KMS-11 (cell line): ENCODE results near the gene CCDC159.

ENCODE experiments used
- H2AFZ ChIP-seq: fragments of 200-600 bp; sonication (generic); 2 replicates; pipeline ENCODE4 v1.6.1; 2016; ENCODE audit warnings: antibody characterized with exemption, mixed run types, low read depth
- H3K27ac ChIP-seq: fragments of 200-600 bp; sonication (generic); 2 replicates; pipeline ENCODE4 v1.6.1; 2016; ENCODE audit warnings: mild to moderate bottlenecking, mixed run types
- H3K27me3 ChIP-seq: fragments of 200-600 bp; sonication (generic); 2 replicates; pipeline ENCODE4 v1.6.1; 2017; ENCODE audit warnings: mild to moderate bottlenecking, low read depth, mixed run types, moderate library complexity; ENCODE audit not compliant: insufficient read depth
- H3K36me3 ChIP-seq: fragments of 200-600 bp; sonication (generic); 2 replicates; pipeline ENCODE4 v1.6.1; 2017; ENCODE audit warnings: mild to moderate bottlenecking, mixed run types; ENCODE audit not compliant: insufficient read depth
- H3K4me1 ChIP-seq: fragments of 200-600 bp; sonication (generic); 2 replicates; pipeline ENCODE4 v1.6.1; 2016; ENCODE audit warnings: mild to moderate bottlenecking, low read depth, mixed run types; ENCODE audit not compliant: poor library complexity, severe bottlenecking
- H3K4me2 ChIP-seq: fragments of 200-600 bp; sonication (generic); 2 replicates; pipeline ENCODE4 v1.7.0; 2016; ENCODE audit warnings: mild to moderate bottlenecking, mixed run types
- H3K4me3 ChIP-seq: fragments of 200-600 bp; sonication (generic); IDR thresholded peaks from 2 replicates; pipeline ENCODE4 v1.6.1; 2017; ENCODE audit warnings: low read depth, low read length, mixed read lengths; ENCODE audit not compliant: insufficient read depth
- H3K79me2 ChIP-seq: fragments of 200-600 bp; sonication (generic); 2 replicates; pipeline ENCODE4 v1.6.1; 2016; ENCODE audit warnings: low read depth, mixed run types; ENCODE audit not compliant: insufficient read depth
- H3K9ac ChIP-seq: fragments of 200-600 bp; sonication (generic); 2 replicates; pipeline ENCODE4 v1.6.1; 2016; ENCODE audit warnings: mild to moderate bottlenecking, mixed run types
- H4K20me1 ChIP-seq: fragments of 200-600 bp; sonication (generic); 2 replicates; pipeline ENCODE4 v1.6.1; 2016; ENCODE audit warnings: mild to moderate bottlenecking, mixed run types; ENCODE audit not compliant: insufficient read depth
- TF ChIP-seq, protein P1 (sequence below): fragments of 200-600 bp; sonication (generic); conservative IDR thresholded peaks from 2 replicates; pipeline ENCODE4 v1.6.1; 2017; ENCODE audit warnings: low read depth, mild to moderate bottlenecking, antibody characterized with exemption, low read length, moderate library complexity, mixed read lengths

CCDC159 gene

GRCh38 chr19:11364935-11365334 lies 18.6 kb downstream of the CCDC159 start:
- Histone ChIP-seq H3K4me3 (no peak overlapping the region), H3K27me3 (no peaks in the 10 kb centered on the region), H3K4me2 (no peak overlapping the region), H2AFZ (no peak overlapping the region), H3K4me1 (no peaks in the 10 kb centered on the region), H4K20me1 (no peaks in the 10 kb centered on the region), H3K79me2 (no peaks in the 10 kb centered on the region), H3K9ac (no peak overlapping the region), H3K27ac (no peak overlapping the region), H3K36me3 (no peaks in the 10 kb centered on the region)
- TF ChIP-seq, protein P1, sequence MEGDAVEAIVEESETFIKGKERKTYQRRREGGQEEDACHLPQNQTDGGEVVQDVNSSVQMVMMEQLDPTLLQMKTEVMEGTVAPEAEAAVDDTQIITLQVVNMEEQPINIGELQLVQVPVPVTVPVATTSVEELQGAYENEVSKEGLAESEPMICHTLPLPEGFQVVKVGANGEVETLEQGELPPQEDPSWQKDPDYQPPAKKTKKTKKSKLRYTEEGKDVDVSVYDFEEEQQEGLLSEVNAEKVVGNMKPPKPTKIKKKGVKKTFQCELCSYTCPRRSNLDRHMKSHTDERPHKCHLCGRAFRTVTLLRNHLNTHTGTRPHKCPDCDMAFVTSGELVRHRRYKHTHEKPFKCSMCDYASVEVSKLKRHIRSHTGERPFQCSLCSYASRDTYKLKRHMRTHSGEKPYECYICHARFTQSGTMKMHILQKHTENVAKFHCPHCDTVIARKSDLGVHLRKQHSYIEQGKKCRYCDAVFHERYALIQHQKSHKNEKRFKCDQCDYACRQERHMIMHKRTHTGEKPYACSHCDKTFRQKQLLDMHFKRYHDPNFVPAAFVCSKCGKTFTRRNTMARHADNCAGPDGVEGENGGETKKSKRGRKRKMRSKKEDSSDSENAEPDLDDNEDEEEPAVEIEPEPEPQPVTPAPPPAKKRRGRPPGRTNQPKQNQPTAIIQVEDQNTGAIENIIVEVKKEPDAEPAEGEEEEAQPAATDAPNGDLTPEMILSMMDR, result no peak

GRCh38 chr19:11365557-11366117 lies 19.3 kb downstream of the CCDC159 start:
- H3K36me3 ChIP-seq, result no peaks in the 10 kb centered on the region
- H3K4me1 ChIP-seq, result no peaks in the 10 kb centered on the region
- no peaks in the 10 kb centered on the region for H3K27me3 ChIP-seq
- H2AFZ ChIP-seq, result no peak overlapping the region
- H3K4me3 ChIP-seq, result no peak overlapping the region
- TF ChIP-seq, protein P1, result no peak
- no peak overlapping the region for H3K4me2 ChIP-seq
- no peak overlapping the region for H3K27ac ChIP-seq
- H3K79me2 ChIP-seq, result no peaks in the 10 kb centered on the region
- no peaks in the 10 kb centered on the region for H4K20me1 ChIP-seq
- H3K9ac ChIP-seq, result no peak overlapping the region

- Histone ChIP-seq H4K20me1 (no peaks in the 10 kb centered on the region), H3K4me3 (no peak overlapping the region), H3K79me2 (no peaks in the 10 kb centered on the region), H3K9ac (no peak overlapping the region), H3K4me1 (no peaks in the 10 kb centered on the region), H3K27ac (no peak overlapping the region), H3K27me3 (no peaks in the 10 kb centered on the region), H3K36me3 (no peaks in the 10 kb centered on the region), H3K4me2 (no peak overlapping the region), H2AFZ (no peak overlapping the region)
- TF ChIP-seq, protein P1, result no peak
Observed at GRCh38 chr19:11367528-11367927, 21.2 kb downstream of the CCDC159 start.

GRCh38 chr19:11370744-11371143 lies 24.4 kb downstream of the CCDC159 start:
- Histone ChIP-seq H3K4me2 (no peak overlapping the region), H3K9ac (no peak overlapping the region), H3K4me3 (no peak overlapping the region), H4K20me1 (no peaks in the 10 kb centered on the region), H3K27me3 (no peaks in the 10 kb centered on the region), H3K4me1 (peaks cover 9% of the 10 kb centered on the region), H3K27ac (no peak overlapping the region), H3K79me2 (no peaks in the 10 kb centered on the region), H2AFZ (no peak overlapping the region), H3K36me3 (no peaks in the 10 kb centered on the region)
- TF ChIP-seq, protein P1, result no peak
